COR-L47 (cell line): ENCODE measurements around the gene FZR1.
"Not testable (repeated sequence)": the region's sequence is repeated elsewhere in the genome, so short reads cannot be mapped to it uniquely, and the experiment has no call there.

Experiments used
- DNase-seq: peaks from one replicate; lab custom pipeline; 2025; lab: John Stamatoyannopoulos, UW

FZR1 gene

GRCh38 chr19:3496392-3497273 lies 9.5 kb upstream of the FZR1 start:
- DNase-seq = no peak

- DNase-seq = no peak
These were observed 8.2 kb upstream of the FZR1 start for GRCh38 chr19:3497757-3498520.

GRCh38 chr19:3499738-3500428 lies 6.2 kb upstream of the FZR1 start:
- DNase-seq = no peak

GRCh38 chr19:3500429-3501101 lies 5.5 kb upstream of the FZR1 start, which contains the start of gene DOHH:
Gene DOHH, minus strand, starts transcription at chr19:3500674. Its CDS starts 3,860 bp downstream, at chr19:3496814.
- DNase-seq = peak; percentile 94

- no peak for DNase-seq
These were observed 4.3 kb upstream of the FZR1 start for GRCh38 chr19:3501780-3502179.

GRCh38 chr19:3503036-3503572 lies 3.0 kb upstream of the FZR1 start:
- DNase-seq = no peak

GRCh38 chr19:3504735-3505134 lies 1.4 kb upstream of the FZR1 start:
- DNase-seq = no peak

- no peak for DNase-seq
These were observed 551 bp downstream of the FZR1 start for GRCh38 chr19:3506384-3507340.

- DNase-seq = peak; percentile 13
These were observed 1.4 kb downstream of the FZR1 start for GRCh38 chr19:3507371-3508120.

GRCh38 chr19:3508121-3508661 lies 2.1 kb downstream of the FZR1 start:
- not testable (repeated sequence) for DNase-seq

- no peak for DNase-seq
These were observed 2.8 kb downstream of the FZR1 start for GRCh38 chr19:3508771-3509535.

GRCh38 chr19:3509566-3509989 lies 3.5 kb downstream of the FZR1 start:
- DNase-seq = no peak

- DNase-seq = no peak
These were observed 4.6 kb downstream of the FZR1 start for GRCh38 chr19:3510727-3511126.

GRCh38 chr19:3511506-3512251 lies 5.6 kb downstream of the FZR1 start:
- no peak for DNase-seq

- no peak for DNase-seq
These were observed 6.6 kb downstream of the FZR1 start for GRCh38 chr19:3512562-3513228.

- DNase-seq = no peak
These were observed 7.4 kb downstream of the FZR1 start for GRCh38 chr19:3513229-3514140.
